WTC11 (cell line): ENCODE results near the gene SRSF10.

Source experiments
- SMAD3 ChIP-seq: sonication (generic); formaldehyde crosslinking; IDR thresholded peaks from 2 replicates; pipeline ENCODE4 v1.8.0; 2022; ENCODE audit warnings: missing genetic modification reagents, mild to moderate bottlenecking, borderline replicate concordance
- TF ChIP-seq, protein P1 (sequence below): sonication (generic); formaldehyde crosslinking; conservative IDR thresholded peaks from 2 replicates; pipeline ENCODE4 v1.8.1; 2022; ENCODE audit warnings: mild to moderate bottlenecking, missing genetic modification reagents

DNA sequence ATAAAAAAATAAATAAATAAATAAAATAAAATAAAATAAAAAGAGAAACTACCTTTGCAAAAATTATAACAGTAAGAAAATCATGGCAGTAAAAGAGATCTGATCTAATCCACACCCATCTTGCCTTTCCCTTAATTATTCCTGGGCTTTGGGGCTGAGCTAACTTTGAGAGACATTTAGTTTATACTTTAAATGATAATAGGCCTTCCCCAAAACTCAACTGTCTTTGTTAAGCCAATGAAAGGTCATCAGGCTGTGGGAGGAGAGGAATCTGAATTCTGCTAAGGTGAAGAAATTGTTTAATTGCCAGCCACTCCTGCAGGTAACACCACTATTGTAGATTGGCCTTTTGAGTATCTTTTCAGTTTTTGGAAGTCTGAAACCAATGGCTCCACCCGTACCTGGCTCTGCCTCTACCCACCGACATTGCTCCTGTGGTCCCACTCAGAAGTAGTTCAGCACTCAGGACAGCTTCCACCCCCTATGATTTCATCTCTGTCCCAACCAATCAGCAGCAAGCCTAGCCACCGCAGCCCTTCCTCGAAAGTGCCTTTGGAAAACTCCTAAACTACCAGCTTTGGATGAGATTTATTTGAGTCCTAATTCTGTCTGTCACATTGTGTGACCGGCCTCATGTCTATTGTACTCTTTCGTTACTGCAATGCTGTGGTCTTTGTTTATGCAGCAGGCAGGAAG is 43.5 kb downstream of the SRSF10 start:
- no peak for TF ChIP-seq SMAD3 (CRISPR knock-in tag)
- TF ChIP-seq, protein P1, sequence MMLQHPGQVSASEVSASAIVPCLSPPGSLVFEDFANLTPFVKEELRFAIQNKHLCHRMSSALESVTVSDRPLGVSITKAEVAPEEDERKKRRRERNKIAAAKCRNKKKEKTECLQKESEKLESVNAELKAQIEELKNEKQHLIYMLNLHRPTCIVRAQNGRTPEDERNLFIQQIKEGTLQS (CRISPR knock-in tag): no peak
